Measurements from ENCODE around the gene LSP1.

LSP1 gene

GRCh38 chr11:1830004-1830321 is 22.9 kb upstream of the LSP1 start:
- Mint-ChIP-seq H3K27me3 (peaks cover 3% of the 10 kb centered on the region), H3K4me1 (ENCODE audit: low read depth) (no peaks in the 10 kb centered on the region), H3K4me3 (no peak overlapping the region), H3K36me3 (ENCODE audit: low read depth) (no peaks in the 10 kb centered on the region), H3K27ac (no peak overlapping the region), H3K9me3 (no peaks in the 10 kb centered on the region)

- no peaks in the 10 kb centered on the region for H3K36me3 Mint-ChIP-seq (ENCODE audit: low read depth)
- no peaks in the 10 kb centered on the region for H3K4me1 Mint-ChIP-seq (ENCODE audit: low read depth)
- H3K9me3 Mint-ChIP-seq: no peaks in the 10 kb centered on the region
- H3K4me3 Mint-ChIP-seq: no peak overlapping the region
- H3K27ac Mint-ChIP-seq: no peak overlapping the region
- peaks cover 3% of the 10 kb centered on the region for H3K27me3 Mint-ChIP-seq
These were observed 22.3 kb upstream of the LSP1 start for GRCh38 chr11:1830322-1831223.

- Mint-ChIP-seq H3K9me3 (no peaks in the 10 kb centered on the region), H3K36me3 (ENCODE audit: low read depth) (no peaks in the 10 kb centered on the region), H3K4me1 (ENCODE audit: low read depth) (no peaks in the 10 kb centered on the region), H3K27me3 (peaks cover 3% of the 10 kb centered on the region), H3K27ac (no peak overlapping the region), H3K4me3 (no peak overlapping the region)
These were observed 21.3 kb upstream of the LSP1 start for GRCh38 chr11:1831338-1832210.

- no peaks in the 10 kb centered on the region for H3K9me3 Mint-ChIP-seq
- H3K4me3 Mint-ChIP-seq: no peak overlapping the region
- H3K4me1 Mint-ChIP-seq (ENCODE audit: low read depth): no peaks in the 10 kb centered on the region
- H3K27me3 Mint-ChIP-seq: peaks cover 3% of the 10 kb centered on the region
- H3K27ac Mint-ChIP-seq: no peak overlapping the region
- no peaks in the 10 kb centered on the region for H3K36me3 Mint-ChIP-seq (ENCODE audit: low read depth)
These were observed 20.5 kb upstream of the LSP1 start for GRCh38 chr11:1832211-1832919.

GRCh38 chr11:1832920-1833295 is 20.0 kb upstream of the LSP1 start:
- no peak overlapping the region for H3K27ac Mint-ChIP-seq
- H3K27me3 Mint-ChIP-seq: peaks cover 3% of the 10 kb centered on the region
- no peaks in the 10 kb centered on the region for H3K4me1 Mint-ChIP-seq (ENCODE audit: low read depth)
- H3K9me3 Mint-ChIP-seq: no peaks in the 10 kb centered on the region
- no peaks in the 10 kb centered on the region for H3K36me3 Mint-ChIP-seq (ENCODE audit: low read depth)
- H3K4me3 Mint-ChIP-seq: no peak overlapping the region

- Mint-ChIP-seq H3K36me3 (ENCODE audit: low read depth) (no peaks in the 10 kb centered on the region), H3K9me3 (no peaks in the 10 kb centered on the region), H3K4me1 (ENCODE audit: low read depth) (no peaks in the 10 kb centered on the region), H3K27me3 (peaks cover 3% of the 10 kb centered on the region), H3K4me3 (no peak overlapping the region), H3K27ac (no peak overlapping the region)
These were observed 18.7 kb upstream of the LSP1 start for GRCh38 chr11:1834062-1834610.

GRCh38 chr11:1834779-1835670 is 17.9 kb upstream of the LSP1 start, which contains the start of gene SYT8:
Gene SYT8 (plus strand): TSS chr11:1834990. CDS start chr11:1835106, 116 bp downstream.
- Mint-ChIP-seq H3K4me3 (no peak within 1 kb of the TSS), H3K36me3 (ENCODE audit: low read depth) (no peaks in the 10 kb centered on the region), H3K4me1 (ENCODE audit: low read depth) (peaks cover 5% of the 10 kb centered on the region), H3K9me3 (no peaks in the 10 kb centered on the region), H3K27me3 (peaks cover 3% of the 10 kb centered on the region), H3K27ac (no peak within 1 kb of the TSS)

- Mint-ChIP-seq H3K4me1 (ENCODE audit: low read depth) (peaks cover 6% of the 10 kb centered on the region), H3K4me3 (no peak overlapping the region), H3K27me3 (peaks cover 3% of the 10 kb centered on the region), H3K27ac (no peak overlapping the region), H3K9me3 (no peaks in the 10 kb centered on the region), H3K36me3 (ENCODE audit: low read depth) (no peaks in the 10 kb centered on the region)
These were observed 17.2 kb upstream of the LSP1 start for GRCh38 chr11:1835671-1836010.

- no peaks in the 10 kb centered on the region for H3K36me3 Mint-ChIP-seq (ENCODE audit: low read depth)
- no peak overlapping the region for H3K27ac Mint-ChIP-seq
- H3K4me3 Mint-ChIP-seq: no peak overlapping the region
- H3K27me3 Mint-ChIP-seq: peaks cover 3% of the 10 kb centered on the region
- no peaks in the 10 kb centered on the region for H3K9me3 Mint-ChIP-seq
- peaks cover 10% of the 10 kb centered on the region for H3K4me1 Mint-ChIP-seq (ENCODE audit: low read depth)
These were observed 16.6 kb upstream of the LSP1 start for GRCh38 chr11:1836011-1836945.

GRCh38 chr11:1837171-1838076 is 15.5 kb upstream of the LSP1 start:
- Mint-ChIP-seq H3K27ac (no peak overlapping the region), H3K27me3 (peaks cover 3% of the 10 kb centered on the region), H3K36me3 (ENCODE audit: low read depth) (no peaks in the 10 kb centered on the region), H3K4me1 (ENCODE audit: low read depth) (peaks cover 10% of the 10 kb centered on the region), H3K4me3 (no peak overlapping the region), H3K9me3 (no peaks in the 10 kb centered on the region)

GRCh38 chr11:1838077-1838425 is 14.8 kb upstream of the LSP1 start:
- H3K4me1 Mint-ChIP-seq (ENCODE audit: low read depth): peaks cover 10% of the 10 kb centered on the region
- H3K36me3 Mint-ChIP-seq (ENCODE audit: low read depth): no peaks in the 10 kb centered on the region
- H3K27me3 Mint-ChIP-seq: peaks cover 3% of the 10 kb centered on the region
- H3K9me3 Mint-ChIP-seq: no peaks in the 10 kb centered on the region
- H3K4me3 Mint-ChIP-seq: no peak overlapping the region
- no peak overlapping the region for H3K27ac Mint-ChIP-seq

GRCh38 chr11:1838426-1839144 is 14.3 kb upstream of the LSP1 start, which contains the start of gene TNNI2:
Gene TNNI2 (plus strand): TSS chr11:1838981. CDS start chr11:1839697, 716 bp downstream.
- H3K4me1 Mint-ChIP-seq (ENCODE audit: low read depth): peaks cover 16% of the 10 kb centered on the region
- no peaks in the 10 kb centered on the region for H3K36me3 Mint-ChIP-seq (ENCODE audit: low read depth)
- no peaks in the 10 kb centered on the region for H3K27me3 Mint-ChIP-seq
- no peaks in the 10 kb centered on the region for H3K9me3 Mint-ChIP-seq
- H3K27ac Mint-ChIP-seq: peak within 1 kb of the TSS; percentile 75
- no peak within 1 kb of the TSS for H3K4me3 Mint-ChIP-seq
